Measurements from ENCODE around the gene DCST2. TPM values are rescaled to one million over a fixed set of nuclear protein-coding genes. Genes with fewer than 3 reads are reported as not detected.
A peak's percentile ranks its signal among the peaks of the same experiment; 100 is the strongest.

Gene DCST2
- total and polyA plus RNA-seq, 9 of the 15 experiments (the other 6 are each of a cell fraction or from before 2014, with no cell fraction given): 0.09 to 0.49 (median 0.11) TPM; not detected in 3

DNA sequence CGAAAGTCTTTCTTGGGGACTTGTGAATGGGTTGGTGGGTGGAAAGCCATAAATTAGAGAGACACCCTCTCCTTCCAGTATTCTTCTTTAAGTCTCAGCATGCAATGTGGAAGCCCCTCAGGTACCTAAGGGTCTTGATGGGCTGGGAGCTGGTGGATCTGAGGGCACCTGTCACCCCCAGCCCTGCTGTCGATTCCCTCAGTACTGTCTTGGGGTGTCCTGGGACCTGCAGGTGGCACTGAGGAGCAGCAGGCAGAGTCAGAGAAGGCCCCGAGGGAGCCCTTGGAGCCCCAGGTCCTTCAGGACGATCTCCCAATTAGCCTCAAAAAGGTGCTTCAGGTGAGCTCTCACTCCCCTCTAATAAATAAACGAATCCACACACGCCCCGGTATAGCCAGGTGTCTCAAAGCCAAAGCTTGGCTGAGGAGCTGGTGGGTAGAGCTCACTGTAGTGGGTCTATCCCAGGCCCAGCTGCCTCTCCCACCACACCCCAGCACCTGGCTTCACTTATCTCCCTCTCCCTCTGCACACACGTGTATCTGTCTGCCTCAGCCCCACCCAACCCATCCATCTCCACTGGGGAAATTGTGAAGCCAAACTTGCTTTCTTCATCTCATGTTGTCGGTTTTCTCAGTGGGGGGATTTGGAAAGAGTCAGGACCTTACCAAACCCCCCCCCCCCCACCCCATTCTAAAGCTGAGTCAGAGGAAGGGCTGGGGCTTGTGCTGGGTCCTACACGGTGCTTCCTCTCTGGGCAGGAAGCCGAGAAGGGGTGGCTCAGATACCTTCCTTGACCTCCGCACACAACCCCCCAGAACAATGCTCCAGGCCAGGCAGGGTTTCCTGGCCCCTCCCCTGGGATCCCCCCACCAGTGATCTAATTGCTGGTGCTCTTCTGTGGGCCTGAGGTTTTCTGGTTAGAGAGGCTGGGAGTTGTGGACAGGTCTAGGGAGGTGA is 19.1 kb upstream of the DCST2 start (continued):
- TF ChIP-seq ZBTB49 (CRISPR knock-in tag; IDR thresholded peaks at IDR 0.05; ENCODE audit: borderline replicate concordance) (no peak), NCOR1 (IDR thresholded peaks at IDR 0.05) (peak; percentile 40; the same call in 1 of the 2 replicates), CTBP1 (IDR thresholded peaks at IDR 0.05; ENCODE audit: borderline replicate concordance) (peak; percentile 60; the same call in 1 of the 2 replicates)

- H3K27me3 ChIP-seq (ENCODE audit: control insufficient read depth in 2 of 2, insufficient read depth in 2 of 2, low read length in 2 of 2): no peaks in the 10 kb centered on the region
- FAIRE-seq (no peak), DNase-seq (ENCODE audit: extremely low read depth in 1 of 4, low spot score in 3 of 4) (peak in 1 of 4 experiments; percentile 37), ATAC-seq (peak; percentile 1; the same call in 2 of the 3 replicates)
- no peak overlapping the region; the same call in 2 of the 3 replicates for H3K27ac ChIP-seq (ENCODE audit: extremely low read depth, low read depth, low read length)
- in situ Hi-C loops (cut with MboI): no loop called here
- peaks cover 19% of the 10 kb centered on the region for H3K79me2 ChIP-seq (ENCODE audit: control insufficient read depth, insufficient read depth, low read length)
- H3K4me3 ChIP-seq: peak overlapping the region; percentile 80
- H4K20me1 ChIP-seq (replicated peaks; ENCODE audit: control insufficient read depth, insufficient read depth, low read length): no peaks in the 10 kb centered on the region
- H2AFZ ChIP-seq (ENCODE audit: low read depth, low read length): peak overlapping the region; percentile 92
- peaks cover 30% of the 10 kb centered on the region; the same call in 1 of the 3 replicates for H3K36me3 ChIP-seq (ENCODE audit: control insufficient read depth, insufficient read depth, low read length)
- H3K9me3 ChIP-seq (replicated peaks; ENCODE audit: control insufficient read depth, insufficient read depth, low read depth, low read length): no peaks in the 10 kb centered on the region
- peaks cover 29 to 55% of the 10 kb centered on the region in 2 experiments for H3K4me1 ChIP-seq (replicated peaks in 1 of 2; ENCODE audit: control insufficient read depth in 2 of 2, insufficient read depth in 2 of 2, low read length in 2 of 2)
- intact Hi-C loops (cut with micrococcal nuclease): no loop called here
- ChIA-PET CTCF (ENCODE audit: low intra/inter-chr PET ratio) (no interaction called here), POLR2A (interaction anchor here (0.8 to 1.7 kb wide), 2 partner anchors 41 to 57 kb away, joined by 5 to 6 read pairs; no protein-coding TSS in a partner anchor)
- 13% methylated on average over 17 of the region's 27 CpGs for WGBS (ENCODE audit: insufficient coverage, low coverage, missing lambda C conversion rate)
- H3K9me1 ChIP-seq (ENCODE audit: control insufficient read depth, insufficient read depth, low read length): no peaks in the 10 kb centered on the region
- H3K4me2 ChIP-seq (ENCODE audit: insufficient read depth, low read length): peak overlapping the region; percentile 81
- peak overlapping the region; percentile 69 to 91 for H3K9ac ChIP-seq (ENCODE audit: insufficient read depth in 1 of 2, low read depth in 2 of 2, low read length in 2 of 2)
- no TSS peak for BruUV-seq (replicated peaks)
- TF ChIP-seq, protein P1, sequence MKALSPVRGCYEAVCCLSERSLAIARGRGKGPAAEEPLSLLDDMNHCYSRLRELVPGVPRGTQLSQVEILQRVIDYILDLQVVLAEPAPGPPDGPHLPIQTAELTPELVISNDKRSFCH (CRISPR knock-in tag; IDR thresholded peaks at IDR 0.05): no peak
- TF ChIP-seq, protein P1 (tag; IDR thresholded peaks at IDR 0.05): no peak
- TF ChIP-seq, protein P2, sequence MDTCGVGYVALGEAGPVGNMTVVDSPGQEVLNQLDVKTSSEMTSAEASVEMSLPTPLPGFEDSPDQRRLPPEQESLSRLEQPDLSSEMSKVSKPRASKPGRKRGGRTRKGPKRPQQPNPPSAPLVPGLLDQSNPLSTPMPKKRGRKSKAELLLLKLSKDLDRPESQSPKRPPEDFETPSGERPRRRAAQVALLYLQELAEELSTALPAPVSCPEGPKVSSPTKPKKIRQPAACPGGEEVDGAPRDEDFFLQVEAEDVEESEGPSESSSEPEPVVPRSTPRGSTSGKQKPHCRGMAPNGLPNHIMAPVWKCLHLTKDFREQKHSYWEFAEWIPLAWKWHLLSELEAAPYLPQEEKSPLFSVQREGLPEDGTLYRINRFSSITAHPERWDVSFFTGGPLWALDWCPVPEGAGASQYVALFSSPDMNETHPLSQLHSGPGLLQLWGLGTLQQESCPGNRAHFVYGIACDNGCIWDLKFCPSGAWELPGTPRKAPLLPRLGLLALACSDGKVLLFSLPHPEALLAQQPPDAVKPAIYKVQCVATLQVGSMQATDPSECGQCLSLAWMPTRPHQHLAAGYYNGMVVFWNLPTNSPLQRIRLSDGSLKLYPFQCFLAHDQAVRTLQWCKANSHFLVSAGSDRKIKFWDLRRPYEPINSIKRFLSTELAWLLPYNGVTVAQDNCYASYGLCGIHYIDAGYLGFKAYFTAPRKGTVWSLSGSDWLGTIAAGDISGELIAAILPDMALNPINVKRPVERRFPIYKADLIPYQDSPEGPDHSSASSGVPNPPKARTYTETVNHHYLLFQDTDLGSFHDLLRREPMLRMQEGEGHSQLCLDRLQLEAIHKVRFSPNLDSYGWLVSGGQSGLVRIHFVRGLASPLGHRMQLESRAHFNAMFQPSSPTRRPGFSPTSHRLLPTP (IDR thresholded peaks at IDR 0.05; ENCODE audit: borderline replicate concordance, extremely low read depth, insufficient read length): no peak
Observed at GRCh38 chr1:155051777-155052398, 18.3 kb upstream of the DCST2 start.

Data from K562 (cell line).